Sigmoid colon (tissue), 7 donors: Measurements from ENCODE around the gene AKAP1. TPM values are rescaled to one million over a fixed set of nuclear protein-coding genes. Genes with fewer than 3 reads are reported as not detected.

ENCODE experiments used
- DNase-seq: peaks from one replicate; pipeline ENCODE4 v3.0.0-alpha.2; 2019
- H3K27ac ChIP-seq, 4 donors: fragments of 200-600 bp; sonication (generic); one replicate each; pipeline ENCODE4 v1.5.1; 2016 to 2019; ENCODE audit warnings: mild to moderate bottlenecking in 1 of 4
- H3K27me3 ChIP-seq, 3 donors: fragments of 200-600 bp; sonication (generic); one replicate each; pipeline ENCODE4 v1.5.1; 2019; ENCODE audit warnings: mild to moderate bottlenecking in 1 of 3
- H3K36me3 ChIP-seq, 4 donors: fragments of 200-600 bp; sonication (generic); one replicate each; pipeline ENCODE4 v1.5.1; 2016 to 2019
- H3K4me1 ChIP-seq, 4 donors: fragments of 200-600 bp; sonication (generic); one replicate each; pipeline ENCODE4 v1.5.1; 2017 to 2019
- H3K4me3 ChIP-seq, 4 donors: fragments of 200-600 bp; sonication (generic); one replicate each; pipeline ENCODE4 v1.5.1; 2017 to 2019; ENCODE audit warnings: mild to moderate bottlenecking in 2 of 4, moderate library complexity in 1 of 4
- H3K9me3 ChIP-seq, 4 donors: fragments of 200-600 bp in 3 of 4; sonication (generic) in 3 of 4; one replicate each; pipeline versions ENCODE4 v1.5.1 to v1.6.1; 2013 to 2019
- CTCF ChIP-seq, 4 experiments: fragments of 450-650 bp in 3 of 4; fragments of 200-600 bp in 1 of 4; IDR thresholded peaks; one replicate each; pipeline ENCODE4 v1.5.1; 2016 to 2019; ENCODE audit warnings: antibody characterized with exemption in 4 of 4, mild to moderate bottlenecking in 3 of 4, moderate library complexity in 2 of 4
- EP300 ChIP-seq, 4 donors: sonication (generic); formaldehyde crosslinking; IDR thresholded peaks; one replicate each; pipeline ENCODE4 v1.6.1; 2017; ENCODE audit warnings: antibody characterized with exemption in 4 of 4
- POLR2A ChIP-seq, 2 donors: fragments of 450-650 bp; IDR thresholded peaks; one replicate each; pipeline ENCODE4 v1.6.1; 2016; ENCODE audit warnings: antibody characterized with exemption in 2 of 2, mild to moderate bottlenecking in 2 of 2, moderate library complexity in 2 of 2
- POLR2AphosphoS5 ChIP-seq, 4 donors: sonication (generic); formaldehyde crosslinking; IDR thresholded peaks; one replicate each; pipeline ENCODE4 v1.6.1; 2017; ENCODE audit warnings: antibody characterized with exemption in 4 of 4
- WGBS, 2 donors: extraction: QIAGEN DNeasy Blood & Tissue Kit; methylation state at CpG; one replicate each; pipeline ENCODE4 v1.1.7; 2013; 5-methylcytosine and 5-hydroxymethylcytosine counted together
- intact Hi-C: fragments of 100-400 bp; cut with DNase I; formaldehyde crosslinking; loops from one replicate; pipeline ENCODE4 v1.15.1; 2023
- polyA plus RNA-seq, 3 donors: library from polyadenylated mRNA; stranded (reverse); fragments of 200-250 nt; gene quantifications; one replicate each; pipeline ENCODE4 v1.2.3, GENCODE V29; 2013
- total RNA-seq, 4 donors: library from RNA; depleted of rRNA; stranded (reverse); fragments of >200 nt; gene quantifications; one replicate each; pipeline ENCODE4 v1.1.0, GENCODE V29; 2016
- donor health status: healthy with polysubstance abuse.
- donor health status: Bipolar disorder and iron deficiency.
- donor health status: healthy.

The AKAP1 gene
- total and polyA plus RNA-seq, 7 donors: 12.7 to 126 (median 78.9) TPM

- H3K9me3 ChIP-seq: no peaks in the 10 kb centered on the region
- no peaks in the 10 kb centered on the region for H3K36me3 ChIP-seq
- intact Hi-C loops: no loop called here
- no peaks in the 10 kb centered on the region for H3K4me1 ChIP-seq
- WGBS, 2 donors: 91 to 92% methylated on average over 4 of the region's 4 CpGs
- TF ChIP-seq CTCF (IDR thresholded peaks at IDR 0.05) (peak in 1 of 4 experiments; percentile 6), POLR2AphosphoS5 (IDR thresholded peaks at IDR 0.05) (no peak)
- no peak overlapping the region for H3K27ac ChIP-seq
- H3K4me3 ChIP-seq: no peak overlapping the region
- H3K27me3 ChIP-seq: no peaks in the 10 kb centered on the region
- DNase-seq: no peak
These were observed 73.3 kb downstream of the AKAP1 start for GRCh38 chr17:57158325-57158724.

- Histone ChIP-seq H3K27me3 (no peaks in the 10 kb centered on the region), H3K4me1 (no peaks in the 10 kb centered on the region), H3K27ac (no peak overlapping the region), H3K9me3 (no peaks in the 10 kb centered on the region), H3K4me3 (no peak overlapping the region), H3K36me3 (no peaks in the 10 kb centered on the region)
- TF ChIP-seq EP300 (IDR thresholded peaks at IDR 0.05) (no peak), POLR2A (IDR thresholded peaks at IDR 0.05) (no peak), POLR2AphosphoS5 (IDR thresholded peaks at IDR 0.05) (no peak), CTCF (IDR thresholded peaks at IDR 0.05) (no peak)
- no peak for DNase-seq
- 28 to 63% methylated on average over 1 of the region's 1 CpG for WGBS, 2 donors
- intact Hi-C loops: no loop called here
These were observed 73.7 kb downstream of the AKAP1 start for GRCh38 chr17:57158795-57159194.

GRCh38 chr17:57160624-57161023 lies 75.6 kb downstream of the AKAP1 start:
- H3K4me1 ChIP-seq: no peaks in the 10 kb centered on the region
- H3K9me3 ChIP-seq: no peaks in the 10 kb centered on the region
- 92 to 93% methylated on average over 3 of the region's 3 CpGs for WGBS, 2 donors
- no peaks in the 10 kb centered on the region for H3K27me3 ChIP-seq
- H3K27ac ChIP-seq: no peak overlapping the region
- H3K4me3 ChIP-seq: no peak overlapping the region
- TF ChIP-seq POLR2A (IDR thresholded peaks at IDR 0.05) (no peak), EP300 (IDR thresholded peaks at IDR 0.05) (no peak), POLR2AphosphoS5 (IDR thresholded peaks at IDR 0.05) (no peak), CTCF (IDR thresholded peaks at IDR 0.05) (no peak)
- H3K36me3 ChIP-seq: no peaks in the 10 kb centered on the region
- intact Hi-C loops: no loop called here
- no peak for DNase-seq

GRCh38 chr17:57164814-57165213 lies 79.8 kb downstream of the AKAP1 start:
- no peak for DNase-seq
- H3K27ac ChIP-seq: no peak overlapping the region
- no peaks in the 10 kb centered on the region for H3K27me3 ChIP-seq
- TF ChIP-seq CTCF (IDR thresholded peaks at IDR 0.05): no peak
- TF ChIP-seq POLR2AphosphoS5 (IDR thresholded peaks at IDR 0.05): no peak
- TF ChIP-seq EP300 (IDR thresholded peaks at IDR 0.05): no peak
- TF ChIP-seq POLR2A (IDR thresholded peaks at IDR 0.05): no peak
- intact Hi-C loops: no loop called here
- H3K4me3 ChIP-seq: no peak overlapping the region
- WGBS, 2 donors: 69 to 91% methylated on average over 4 of the region's 4 CpGs
- no peaks in the 10 kb centered on the region for H3K9me3 ChIP-seq
- no peaks in the 10 kb centered on the region for H3K4me1 ChIP-seq
- no peaks in the 10 kb centered on the region for H3K36me3 ChIP-seq

- Histone ChIP-seq H3K36me3 (no peaks in the 10 kb centered on the region), H3K27ac (no peak overlapping the region), H3K9me3 (no peaks in the 10 kb centered on the region), H3K4me1 (no peaks in the 10 kb centered on the region), H3K27me3 (no peaks in the 10 kb centered on the region), H3K4me3 (no peak overlapping the region)
- TF ChIP-seq POLR2AphosphoS5 (IDR thresholded peaks at IDR 0.05) (no peak), CTCF (IDR thresholded peaks at IDR 0.05) (no peak), EP300 (IDR thresholded peaks at IDR 0.05) (no peak), POLR2A (IDR thresholded peaks at IDR 0.05) (no peak)
- no peak for DNase-seq
- WGBS, 2 donors: 92 to 95% methylated on average over 3 of the region's 3 CpGs
- intact Hi-C loops: no loop called here
These were observed 80.7 kb downstream of the AKAP1 start for GRCh38 chr17:57165754-57166153.
